M059J (cell line): ENCODE data around the gene CCDC102A. TPM values are rescaled to one million over a fixed set of nuclear protein-coding genes. Genes with fewer than 3 reads are reported as not detected.

Experiments
- DNase-seq: peaks from one replicate; pipeline ENCODE4 v3.0.0-alpha.2; 2012; ENCODE audit warnings: low read depth
- total RNA-seq: library from RNA; depleted of rRNA; stranded (reverse); fragments of >200 nt; shearing (Covaris generic); gene quantifications from 2 replicates; pipeline ENCODE4 v1.2.3, GENCODE V29; 2014; rRNA removed

Gene CCDC102A
- total RNA-seq, 1 experiment from 2014 or later = 16.8 TPM

GRCh38 chr16:57462209-57462977 lies 74.0 kb downstream of the CCDC102A start, which contains the start of gene POLR2C:
Gene POLR2C, plus strand, starts transcription at chr16:57462679. Its CDS starts 46 bp downstream, at chr16:57462725.
- DNase-seq = peak; percentile 80

Other genes with a start within 250 kb of the CCDC102A start
- not detected in 2 replicates for gene CCL22, start 177.8 kb downstream of the CCDC102A start, total RNA-seq
- 0.81 and 1.0 TPM in 2 replicates for gene CX3CL1, start 164.1 kb downstream of the CCDC102A start, total RNA-seq
- gene CCL17, start 131.8 kb downstream of the CCDC102A start, total RNA-seq = not detected in 2 replicates
- 61.3 and 70.7 TPM in 2 replicates for gene CIAPIN1, start 89.2 kb downstream of the CCDC102A start, total RNA-seq
- 52.2 and 60.5 TPM in 2 replicates for gene COQ9, start 89.1 kb downstream of the CCDC102A start, total RNA-seq
- gene POLR2C, start 73.9 kb downstream of the CCDC102A start, total RNA-seq = 239 and 240 TPM in 2 replicates
- 4.3 and 6.2 TPM in 2 replicates for gene DOK4, start 50.1 kb downstream of the CCDC102A start, total RNA-seq
- 0.22 and 0.37 TPM in 2 replicates for gene ADGRG5, start 6.1 kb upstream of the CCDC102A start, total RNA-seq
- gene ADGRG1, start 92.1 kb upstream of the CCDC102A start, total RNA-seq = 16.2 and 20.6 TPM in 2 replicates
- gene ADGRG3, start 131.7 kb upstream of the CCDC102A start, total RNA-seq = not detected in 2 replicates
- gene DRC7, start 158.2 kb upstream of the CCDC102A start, total RNA-seq = not detected in 2 replicates
- 27.3 and 38.4 TPM in 2 replicates for gene KATNB1, start 199.2 kb upstream of the CCDC102A start, total RNA-seq